ENCODE measurements around the gene STAP1. TPM values are rescaled to one million over a fixed set of nuclear protein-coding genes. Genes with fewer than 3 reads are reported as not detected.

The STAP1 gene
- total and polyA plus RNA-seq, 10 of the 15 experiments (the other 5 are each of a cell fraction or from before 2014, with no cell fraction given): 4.6 to 19.4 (median 9.4) TPM

GRCh38 chr4:67593741-67594175 is 35.2 kb downstream of the STAP1 start:
- Histone ChIP-seq H3K4me2 (ENCODE audit: control insufficient read depth, insufficient read depth) (no peak overlapping the region), H3K27me3 (replicated peaks in 1 of 2; ENCODE audit: control insufficient read depth in 2 of 2, insufficient read depth in 2 of 2, low read length in 1 of 2) (no peaks in the 10 kb centered on the region), H3K36me3 (ENCODE audit: control insufficient read depth in 2 of 2, insufficient read depth in 2 of 2, low read length in 1 of 2) (no peaks in the 10 kb centered on the region), H3K27ac (ENCODE audit: control insufficient read depth, insufficient read depth) (no peak overlapping the region), H3K4me3 (no peak overlapping the region), H2AFZ (ENCODE audit: control insufficient read depth, low read depth, low read length) (no peak overlapping the region), H3K4me1 (ENCODE audit: control insufficient read depth, insufficient read depth, low read length) (no peaks in the 10 kb centered on the region), H3K79me2 (ENCODE audit: control insufficient read depth, insufficient read depth, low read length) (no peaks in the 10 kb centered on the region), H3K9ac (ENCODE audit: control insufficient read depth, insufficient read depth, low read length) (no peak overlapping the region), H4K20me1 (ENCODE audit: control insufficient read depth, insufficient read depth) (no peaks in the 10 kb centered on the region), H3K9me3 (replicated peaks; ENCODE audit: control insufficient read depth, insufficient read depth, low read length) (no peaks in the 10 kb centered on the region)
- no peak for ATAC-seq
- intact Hi-C loops (cut with micrococcal nuclease; ENCODE audit: unreplicated experiment) (no loop called here), in situ Hi-C loops (cut with MboI) (no loop called here)
- RAD21 ChIA-PET (ENCODE audit: unreplicated experiment): no interaction called here
- 92% methylated on average over 2 of the region's 2 CpGs for whole genome bisulfite sequencing (ENCODE audit: insufficient coverage, insufficient replicate concordance, low lambda C conversion rate, missing lambda C conversion rate)
- TF ChIP-seq NRF1 (conservative IDR thresholded peaks at IDR 0.05; ENCODE audit: low read depth, low read length) (no peak), EED (IDR thresholded peaks at IDR 0.05; ENCODE audit: low read depth) (no peak), TAF1 (IDR thresholded peaks at IDR 0.05; ENCODE audit: borderline replicate concordance, low read depth, low read length) (no peak), ZNF207 (IDR thresholded peaks at IDR 0.05; ENCODE audit: borderline replicate concordance) (no peak), TCF3 (IDR thresholded peaks at IDR 0.05; ENCODE audit: borderline replicate concordance, insufficient read depth, low read depth, low read length) (no peak), ZBTB11 (CRISPR knock-in tag; IDR thresholded peaks at IDR 0.05) (no peak), NFXL1 (IDR thresholded peaks at IDR 0.05; ENCODE audit: borderline replicate concordance) (no peak), JUND (IDR thresholded peaks at IDR 0.05; ENCODE audit: low read depth, low read length) (no peak), SPI1 (IDR thresholded peaks at IDR 0.05; ENCODE audit: borderline replicate concordance, insufficient read depth, low read depth, low read length) (no peak), SP1 (IDR thresholded peaks at IDR 0.05; ENCODE audit: low read depth, low read length) (no peak), SIX5 (IDR thresholded peaks at IDR 0.05; ENCODE audit: low read depth, low read length, severe bottlenecking) (no peak), ZNF687 (IDR thresholded peaks at IDR 0.05) (no peak), BHLHE40 (IDR thresholded peaks at IDR 0.05; ENCODE audit: borderline replicate concordance in 1 of 2, low read depth in 2 of 2, low read length in 1 of 2) (no peak), ZNF217 (IDR thresholded peaks at IDR 0.05) (no peak), PBX3 (IDR thresholded peaks at IDR 0.05; ENCODE audit: insufficient replicate concordance, low read depth, low read length) (no peak), BRCA1 (IDR thresholded peaks at IDR 0.05; ENCODE audit: low read depth, low read length) (no peak)
- FAIRE-seq: no peak
- CTCF ChIA-PET: no interaction called here
- SMC1A ChIA-PET (ENCODE audit: uncharacterized antibody, unreplicated experiment): interaction anchor here (1.2 kb wide), 1 partner anchor 11 kb away, joined by 3 read pairs; no protein-coding TSS in a partner anchor
- no TSS peak for BruUV-seq (replicated peaks)
- no peak for DNase-seq (ENCODE audit: low read depth, low spot score)
- POLR2A ChIA-PET: interaction anchor here (1.1 kb wide), 1 partner anchor 13 kb away, joined by 3 read pairs; no protein-coding TSS in a partner anchor

Measured in GM12878 (cell line).